Hepatocyte (in vitro differentiated cells): ENCODE results near the gene VPS41. TPM values are rescaled to one million over a fixed set of nuclear protein-coding genes. Genes with fewer than 3 reads are reported as not detected.

ENCODE experiments used
- DNase-seq: peaks from one replicate; pipeline ENCODE4 v3.0.0-alpha.2; 2016; ENCODE audit warnings: low spot score
- H2AFZ ChIP-seq: fragments of 200-600 bp; sonication (generic); 2 replicates; pipeline ENCODE4 v1.6.0; 2016; ENCODE audit warnings: antibody characterized with exemption, mild to moderate bottlenecking
- H3K27ac ChIP-seq: fragments of 200-600 bp; sonication (generic); 2 replicates; pipeline ENCODE4 v1.5.1; 2016; ENCODE audit warnings: mild to moderate bottlenecking
- H3K27me3 ChIP-seq: fragments of 200-600 bp; sonication (generic); 2 replicates; pipeline ENCODE4 v1.6.1; 2016
- H3K36me3 ChIP-seq: fragments of 200-600 bp; sonication (generic); replicated peaks from 2 replicates; pipeline ENCODE4 v1.5.1; 2016; ENCODE audit warnings: low read depth; ENCODE audit not compliant: insufficient read depth
- H3K4me1 ChIP-seq: fragments of 200-600 bp; sonication (generic); 2 replicates; pipeline ENCODE4 v1.5.1; 2016; ENCODE audit warnings: mild to moderate bottlenecking, moderate library complexity; ENCODE audit not compliant: insufficient read depth
- H3K4me2 ChIP-seq: fragments of 200-600 bp; sonication (generic); 2 replicates; pipeline ENCODE4 v1.6.0; 2016
- H3K4me3 ChIP-seq: fragments of 200-600 bp; sonication (generic); 2 replicates; pipeline ENCODE4 v1.5.1; 2016; ENCODE audit warnings: mild to moderate bottlenecking
- H3K79me2 ChIP-seq: fragments of 200-600 bp; sonication (generic); 2 replicates; pipeline ENCODE4 v1.6.0; 2017; ENCODE audit warnings: mild to moderate bottlenecking
- H3K9me2 ChIP-seq: fragments of 200-600 bp; sonication (generic); replicated peaks from 2 replicates; pipeline ENCODE4 v1.6.0; 2017; ENCODE audit warnings: mild to moderate bottlenecking; ENCODE audit not compliant: insufficient read depth
- H3K9me3 ChIP-seq: fragments of 200-600 bp; sonication (generic); 2 replicates; pipeline ENCODE4 v1.5.1; 2016; ENCODE audit warnings: low read depth, mild to moderate bottlenecking
- H4K20me1 ChIP-seq: fragments of 200-600 bp; sonication (generic); 2 replicates; pipeline ENCODE4 v1.6.0; 2016; ENCODE audit warnings: mild to moderate bottlenecking; ENCODE audit not compliant: insufficient read depth, poor library complexity, severe bottlenecking
- EZH2 ChIP-seq: fragments of 200-600 bp; sonication (generic); IDR thresholded peaks from 2 replicates; pipeline ENCODE4 v1.6.1; 2016; ENCODE audit warnings: antibody characterized with exemption, mild to moderate bottlenecking, borderline replicate concordance
- EZH2phosphoT487 ChIP-seq: fragments of 200-600 bp; sonication (generic); IDR thresholded peaks from one replicate; pipeline ENCODE4 v1.6.1; 2018; ENCODE audit warnings: antibody characterized with exemption, mild to moderate bottlenecking, low read depth, moderate library complexity; ENCODE audit not compliant: unreplicated experiment, severe bottlenecking
- WGBS: methylation state at CpG from one replicate; pipeline ENCODE4 v1.1.6; 2016; ENCODE audit warnings: low lambda C conversion rate; ENCODE audit errors: missing lambda C conversion rate; 5-methylcytosine and 5-hydroxymethylcytosine counted together
- polyA plus RNA-seq: library from polyadenylated mRNA; unstranded; fragments of >200 nt; fragmentation: Nextera tagmentation; extraction: Ambion mirVana; gene quantifications from 2 replicates; pipeline ENCODE4 v1.2.1, GENCODE V29; 2016
- total RNA-seq: library from RNA; depleted of rRNA; stranded (reverse); fragments of >200 nt; gene quantifications from 2 replicates; pipeline ENCODE4 v1.2.3, GENCODE V29; 2014
- TF ChIP-seq, protein P1 (sequence below): fragments of 200-600 bp; sonication (generic); IDR thresholded peaks from 2 replicates; pipeline ENCODE4 v1.5.1; 2016; ENCODE audit warnings: antibody characterized with exemption, mild to moderate bottlenecking; ENCODE audit not compliant: poor library complexity

VPS41 gene
- total and polyA plus RNA-seq, 2 experiments from 2014 or later, result 40.1 to 70.9 TPM

GRCh38 chr7:38929460-38930171 is 20.6 kb upstream of the VPS41 start:
- TF ChIP-seq EZH2phosphoT487, result no peak
- TF ChIP-seq, protein P1, sequence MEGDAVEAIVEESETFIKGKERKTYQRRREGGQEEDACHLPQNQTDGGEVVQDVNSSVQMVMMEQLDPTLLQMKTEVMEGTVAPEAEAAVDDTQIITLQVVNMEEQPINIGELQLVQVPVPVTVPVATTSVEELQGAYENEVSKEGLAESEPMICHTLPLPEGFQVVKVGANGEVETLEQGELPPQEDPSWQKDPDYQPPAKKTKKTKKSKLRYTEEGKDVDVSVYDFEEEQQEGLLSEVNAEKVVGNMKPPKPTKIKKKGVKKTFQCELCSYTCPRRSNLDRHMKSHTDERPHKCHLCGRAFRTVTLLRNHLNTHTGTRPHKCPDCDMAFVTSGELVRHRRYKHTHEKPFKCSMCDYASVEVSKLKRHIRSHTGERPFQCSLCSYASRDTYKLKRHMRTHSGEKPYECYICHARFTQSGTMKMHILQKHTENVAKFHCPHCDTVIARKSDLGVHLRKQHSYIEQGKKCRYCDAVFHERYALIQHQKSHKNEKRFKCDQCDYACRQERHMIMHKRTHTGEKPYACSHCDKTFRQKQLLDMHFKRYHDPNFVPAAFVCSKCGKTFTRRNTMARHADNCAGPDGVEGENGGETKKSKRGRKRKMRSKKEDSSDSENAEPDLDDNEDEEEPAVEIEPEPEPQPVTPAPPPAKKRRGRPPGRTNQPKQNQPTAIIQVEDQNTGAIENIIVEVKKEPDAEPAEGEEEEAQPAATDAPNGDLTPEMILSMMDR, result no peak
- TF ChIP-seq EZH2, result no peak
- 78% methylated on average over 7 of the region's 7 CpGs for WGBS
- Histone ChIP-seq H3K4me3 (no peak overlapping the region), H3K27me3 (no peaks in the 10 kb centered on the region), H3K79me2 (no peaks in the 10 kb centered on the region), H2AFZ (no peak overlapping the region), H3K27ac (no peak overlapping the region), H4K20me1 (no peaks in the 10 kb centered on the region), H3K4me1 (no peaks in the 10 kb centered on the region), H3K9me3 (no peaks in the 10 kb centered on the region), H3K4me2 (no peak overlapping the region), H3K36me3 (no peaks in the 10 kb centered on the region), H3K9me2 (no peaks in the 10 kb centered on the region)
- DNase-seq, result no peak

- H3K36me3 ChIP-seq, result no peaks in the 10 kb centered on the region
- no peak for DNase-seq
- no peaks in the 10 kb centered on the region for H3K9me2 ChIP-seq
- H3K4me3 ChIP-seq, result no peak overlapping the region
- no peak overlapping the region for H3K4me2 ChIP-seq
- no peaks in the 10 kb centered on the region for H4K20me1 ChIP-seq
- no peaks in the 10 kb centered on the region for H3K9me3 ChIP-seq
- no peaks in the 10 kb centered on the region for H3K27me3 ChIP-seq
- H2AFZ ChIP-seq, result no peak overlapping the region
- no peak overlapping the region for H3K27ac ChIP-seq
- WGBS, result 95% methylated on average over 3 of the region's 3 CpGs
- TF ChIP-seq, protein P1, result no peak
- TF ChIP-seq EZH2phosphoT487 (no peak), EZH2 (no peak)
- no peaks in the 10 kb centered on the region for H3K79me2 ChIP-seq
- H3K4me1 ChIP-seq, result no peaks in the 10 kb centered on the region
These were observed 19.5 kb upstream of the VPS41 start for GRCh38 chr7:38928506-38928905.

GRCh38 chr7:38927751-38928150 is 18.8 kb upstream of the VPS41 start:
- Histone ChIP-seq H3K9me2 (no peaks in the 10 kb centered on the region), H3K4me1 (no peaks in the 10 kb centered on the region), H3K79me2 (no peaks in the 10 kb centered on the region), H3K36me3 (no peaks in the 10 kb centered on the region), H2AFZ (no peak overlapping the region), H3K27me3 (no peaks in the 10 kb centered on the region), H4K20me1 (no peaks in the 10 kb centered on the region), H3K4me3 (no peak overlapping the region), H3K27ac (no peak overlapping the region), H3K9me3 (no peaks in the 10 kb centered on the region), H3K4me2 (no peak overlapping the region)
- WGBS, result 88% methylated on average over 5 of the region's 5 CpGs
- TF ChIP-seq EZH2 (no peak), EZH2phosphoT487 (no peak)
- TF ChIP-seq, protein P1, result no peak
- no peak for DNase-seq
